ENCODE data around the gene CCDC200.
"Not testable (repeated sequence)": the region's sequence is repeated elsewhere in the genome, so short reads cannot be mapped to it uniquely, and the experiment has no call there.

The CCDC200 gene

DNA sequence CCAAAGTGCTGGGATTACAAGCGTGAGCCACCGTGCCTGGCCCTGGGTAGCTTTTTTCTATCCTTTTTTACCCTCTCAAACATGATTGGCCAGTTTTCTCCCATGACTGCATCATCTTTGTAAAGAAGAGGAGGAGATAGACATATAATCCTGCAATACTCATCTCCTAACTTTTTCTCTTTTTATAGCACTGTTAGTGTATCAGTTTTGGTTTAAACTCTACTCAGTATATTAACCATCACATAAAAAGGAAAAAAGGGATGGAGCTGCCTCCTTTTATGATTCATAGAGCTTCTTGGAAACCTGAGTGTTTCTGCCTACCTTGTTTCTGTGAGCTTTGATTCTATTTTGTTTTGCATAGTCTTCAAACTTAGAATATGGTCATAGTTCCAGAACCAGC is 28.8 kb downstream of the CCDC200 start:
- H3K27ac ChIP-seq, result no peak overlapping the region
- no peak overlapping the region for H3K9ac ChIP-seq (ENCODE audit: insufficient read length)
- no peak for DNase-seq (ENCODE audit: low read depth, low spot score)
- peaks cover 46% of the 10 kb centered on the region for H3K36me3 ChIP-seq (ENCODE audit: insufficient read depth, low read length)
- no peaks in the 10 kb centered on the region for H3K9me3 ChIP-seq (ENCODE audit: low read depth, low read length)
- TF ChIP-seq POLR2AphosphoS5 (IDR thresholded peaks at IDR 0.05; ENCODE audit: borderline replicate concordance, low read depth, low read length) (no peak), EZH2 (IDR thresholded peaks at IDR 0.05) (no peak), FOXP2 (optimal IDR thresholded peaks at IDR 0.05; ENCODE audit: control extremely low read depth, extremely low read length, insufficient read depth) (no peak)
- H3K4me3 ChIP-seq, result no peak overlapping the region

DNA sequence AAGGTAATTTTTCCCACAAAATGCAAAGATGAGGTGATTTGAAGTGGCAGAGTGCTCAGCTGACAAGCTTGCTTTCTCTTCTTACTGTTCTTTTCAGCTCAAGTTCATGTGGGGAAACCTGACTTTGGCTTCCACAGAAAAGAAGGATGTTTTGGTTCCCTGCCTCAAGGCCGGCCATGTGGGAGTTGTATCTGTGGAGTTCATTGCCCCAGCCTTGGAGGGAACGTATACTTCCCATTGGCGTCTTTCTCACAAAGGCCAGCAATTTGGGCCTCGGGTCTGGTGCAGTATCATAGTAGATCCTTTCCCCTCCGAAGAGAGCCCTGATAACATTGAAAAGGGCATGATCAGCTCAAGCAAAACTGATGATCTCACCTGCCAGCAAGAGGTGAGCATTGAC is 35.2 kb downstream of the CCDC200 start:
- H3K9ac ChIP-seq (ENCODE audit: insufficient read length), result no peak overlapping the region
- TF ChIP-seq FOXP2 (optimal IDR thresholded peaks at IDR 0.05; ENCODE audit: control extremely low read depth, extremely low read length, insufficient read depth), result no peak
- no peak for TF ChIP-seq EZH2 (IDR thresholded peaks at IDR 0.05)
- no peak for TF ChIP-seq POLR2AphosphoS5 (IDR thresholded peaks at IDR 0.05; ENCODE audit: borderline replicate concordance, low read depth, low read length)
- no peak overlapping the region for H3K27ac ChIP-seq
- peaks cover 71% of the 10 kb centered on the region for H3K36me3 ChIP-seq (ENCODE audit: insufficient read depth, low read length)
- H3K4me3 ChIP-seq, result no peak overlapping the region
- no peaks in the 10 kb centered on the region for H3K9me3 ChIP-seq (ENCODE audit: low read depth, low read length)
- no peak for DNase-seq (ENCODE audit: low read depth, low spot score)

DNA sequence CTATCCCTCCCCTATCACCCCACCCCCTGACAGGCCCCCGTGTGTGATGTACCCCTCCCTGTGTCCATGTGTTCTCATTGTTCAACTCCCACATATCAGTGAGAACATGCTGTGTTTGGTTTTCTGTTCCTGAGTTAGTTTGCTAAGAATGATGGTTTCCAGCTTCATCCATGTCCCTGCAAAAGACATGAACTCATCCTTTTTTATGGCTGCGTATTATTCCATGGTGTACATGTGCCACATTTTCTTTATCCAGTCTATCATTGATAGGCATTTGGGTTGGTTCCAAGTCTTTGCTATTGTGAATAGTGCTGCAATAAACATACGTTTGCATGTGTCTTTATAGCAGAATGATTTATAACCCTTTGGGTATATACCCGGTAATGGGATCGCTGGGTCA is 41.8 kb downstream of the CCDC200 start:
- not testable (repeated sequence) for DNase-seq (ENCODE audit: low read depth, low spot score); H3K9me3 ChIP-seq (ENCODE audit: low read depth, low read length); H3K9ac ChIP-seq (ENCODE audit: insufficient read length); H3K4me3 ChIP-seq; H3K27ac ChIP-seq
- H3K36me3 ChIP-seq (ENCODE audit: insufficient read depth, low read length), result peaks cover 32% of the 10 kb centered on the region

DNA sequence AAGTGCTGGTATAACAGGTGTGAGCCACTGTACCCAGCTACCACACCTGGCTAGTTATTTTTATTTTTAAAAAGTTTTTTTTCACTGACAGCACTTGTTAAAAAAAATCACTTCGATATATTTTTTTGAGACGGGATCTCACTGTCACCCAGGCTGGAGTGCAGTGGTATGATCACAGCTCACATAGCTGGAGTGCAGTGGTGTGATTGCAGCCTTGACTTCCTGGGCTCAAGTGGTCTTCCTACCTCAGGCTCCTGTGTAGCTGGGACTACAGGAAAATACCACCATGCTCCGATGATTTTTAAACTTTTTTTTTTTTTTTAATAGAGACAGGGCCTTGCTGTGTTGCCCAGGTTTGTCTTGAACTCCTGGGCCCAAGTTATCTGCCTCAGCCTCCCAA is 44.5 kb downstream of the CCDC200 start:
- no peak for DNase-seq (ENCODE audit: low read depth, low spot score)
- Histone ChIP-seq H3K9ac (ENCODE audit: insufficient read length) (no peak overlapping the region), H3K36me3 (ENCODE audit: insufficient read depth, low read length) (peaks cover 23% of the 10 kb centered on the region; the same call in 1 of the 2 replicates), H3K9me3 (ENCODE audit: low read depth, low read length) (no peaks in the 10 kb centered on the region), H3K27ac (no peak overlapping the region), H3K4me3 (no peak overlapping the region)
- no peak for TF ChIP-seq EZH2 (IDR thresholded peaks at IDR 0.05)
- no peak for TF ChIP-seq FOXP2 (optimal IDR thresholded peaks at IDR 0.05; ENCODE audit: control extremely low read depth, extremely low read length, insufficient read depth)
- TF ChIP-seq POLR2AphosphoS5 (IDR thresholded peaks at IDR 0.05; ENCODE audit: borderline replicate concordance, low read depth, low read length), result no peak

DNA sequence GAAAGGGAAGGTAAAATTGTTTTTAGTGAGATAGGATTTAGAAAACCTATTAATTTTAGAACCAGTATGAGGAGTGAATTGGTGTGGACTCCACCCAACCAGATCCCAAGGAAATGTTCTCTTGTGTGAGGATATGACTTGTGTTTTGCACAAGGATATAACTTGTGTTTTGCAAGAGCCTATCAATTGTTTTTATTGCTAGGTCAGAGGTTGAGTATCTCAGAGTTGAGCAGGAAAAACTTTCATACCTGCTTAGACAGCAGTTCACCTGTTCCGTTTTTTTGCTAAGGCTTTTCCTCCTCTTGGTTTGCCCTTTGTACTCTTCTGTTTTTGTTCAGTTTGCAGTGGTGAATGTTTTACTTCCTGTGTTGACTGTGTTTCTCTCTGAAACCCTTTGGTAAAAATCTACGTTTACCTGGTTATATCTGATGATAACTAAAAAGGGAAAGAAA is 52.3 kb downstream of the CCDC200 start:
- no peak for DNase-seq (ENCODE audit: low read depth, low spot score)
- H3K36me3 ChIP-seq (ENCODE audit: insufficient read depth, low read length), result peaks cover 30% of the 10 kb centered on the region
- H3K27ac ChIP-seq, result peak overlapping the region; percentile 58; the same call in 1 of the 2 replicates
- TF ChIP-seq FOXP2 (optimal IDR thresholded peaks at IDR 0.05; ENCODE audit: control extremely low read depth, extremely low read length, insufficient read depth) (no peak), EZH2 (IDR thresholded peaks at IDR 0.05) (no peak), POLR2AphosphoS5 (IDR thresholded peaks at IDR 0.05; ENCODE audit: borderline replicate concordance, low read depth, low read length) (no peak)
- H3K9ac ChIP-seq (ENCODE audit: insufficient read length), result no peak overlapping the region
- H3K4me3 ChIP-seq, result no peak overlapping the region
- no peaks in the 10 kb centered on the region for H3K9me3 ChIP-seq (ENCODE audit: low read depth, low read length)

DNA sequence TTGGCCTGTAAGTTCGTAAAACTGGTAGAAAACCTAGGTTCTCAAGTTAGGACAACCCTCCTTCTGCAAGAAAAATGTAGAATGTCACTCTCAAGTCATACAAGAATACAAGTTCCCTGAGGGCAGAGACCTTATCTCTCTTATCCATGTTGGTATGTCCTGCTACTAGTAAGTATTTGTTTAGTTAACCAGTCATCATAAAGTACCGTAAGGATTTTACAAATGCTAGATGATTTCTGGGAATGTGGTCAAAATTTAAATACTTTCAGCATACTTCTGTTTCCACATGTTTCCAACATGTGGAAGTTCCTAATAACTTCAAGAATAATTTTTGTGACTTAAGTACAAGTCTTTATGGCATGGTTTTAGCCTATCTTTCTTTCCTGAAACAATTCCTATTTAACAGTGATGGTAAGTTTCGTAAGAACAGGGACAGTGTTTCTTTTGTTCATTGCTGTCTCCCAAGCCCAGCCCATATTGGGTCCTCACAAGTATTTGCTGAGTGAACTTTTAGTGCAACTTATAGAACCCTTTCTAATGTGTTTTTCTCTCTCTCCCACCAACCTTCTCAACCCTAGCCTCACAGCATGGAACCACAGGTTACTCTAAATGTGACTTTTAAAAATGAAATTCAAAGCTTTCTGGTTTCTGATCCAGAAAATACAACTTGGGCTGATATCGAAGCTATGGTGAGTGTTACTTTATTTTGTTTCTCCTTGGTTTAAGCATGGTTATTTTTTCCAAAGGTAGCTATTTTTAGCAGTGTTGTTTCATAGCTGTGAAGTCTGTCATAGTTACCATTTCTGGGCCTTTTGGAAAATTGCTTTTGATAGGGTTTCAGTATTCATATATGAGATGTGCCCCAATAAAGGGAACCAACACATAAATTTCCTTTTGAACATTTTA is 53.0 kb downstream of the CCDC200 start:
- H3K4me3 ChIP-seq, result no peak overlapping the region
- H3K27ac ChIP-seq, result peak overlapping the region; percentile 58
- no peak for TF ChIP-seq POLR2AphosphoS5 (IDR thresholded peaks at IDR 0.05; ENCODE audit: borderline replicate concordance, low read depth, low read length)
- no peak for TF ChIP-seq EZH2 (IDR thresholded peaks at IDR 0.05)
- no peak for TF ChIP-seq FOXP2 (optimal IDR thresholded peaks at IDR 0.05; ENCODE audit: control extremely low read depth, extremely low read length, insufficient read depth)
- no peaks in the 10 kb centered on the region for H3K9me3 ChIP-seq (ENCODE audit: low read depth, low read length)
- no peak for DNase-seq (ENCODE audit: low read depth, low spot score)
- peaks cover 27% of the 10 kb centered on the region for H3K36me3 ChIP-seq (ENCODE audit: insufficient read depth, low read length)
- H3K9ac ChIP-seq (ENCODE audit: insufficient read length), result no peak overlapping the region

DNA sequence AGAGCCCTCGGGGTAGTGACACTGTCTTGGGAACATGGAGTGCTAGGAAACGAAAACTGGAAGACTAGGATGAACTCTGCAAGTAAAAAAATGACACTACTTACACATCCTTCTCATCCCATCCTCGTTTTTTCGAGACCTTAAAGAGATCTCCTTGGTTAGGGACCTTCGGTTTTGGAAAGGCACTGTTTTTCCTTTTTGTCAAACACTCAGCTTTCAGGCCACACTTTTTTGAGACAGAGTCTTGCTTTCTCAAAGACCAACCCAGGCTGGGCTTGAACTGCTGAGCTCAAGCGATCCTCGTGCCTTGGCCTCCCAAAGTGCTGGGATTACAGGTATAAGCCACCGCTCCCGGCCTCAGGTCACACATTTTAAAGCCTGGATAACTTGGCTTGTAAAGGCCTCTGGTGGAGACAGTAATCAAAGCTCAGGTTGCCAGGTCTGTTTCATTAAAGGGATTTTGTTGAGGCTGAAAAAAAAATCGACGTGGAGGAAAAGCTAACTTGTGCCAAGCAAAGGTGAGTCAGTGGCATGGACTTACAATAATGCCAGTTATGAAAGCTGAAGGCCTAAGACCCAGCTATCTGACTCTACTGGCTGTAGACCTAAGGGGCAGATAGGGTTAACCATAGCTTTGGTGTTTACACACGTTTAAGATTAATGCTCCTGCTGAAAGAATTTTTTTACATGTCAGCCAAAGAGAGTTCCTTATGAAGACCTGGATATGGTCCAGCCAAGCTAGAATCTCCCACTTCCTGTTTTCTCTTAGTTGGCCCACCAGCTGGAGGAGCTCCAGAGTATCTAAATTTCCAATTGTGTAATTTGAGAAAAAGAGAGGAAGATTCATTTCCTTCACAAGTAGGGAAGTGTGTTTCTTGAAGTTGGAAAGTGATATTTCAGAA is 56.6 kb downstream of the CCDC200 start:
- peak; percentile 52 for DNase-seq (ENCODE audit: low read depth, low spot score)

More for the DNA sequence above, 56.6 kb downstream of the CCDC200 start:
- Histone ChIP-seq H3K27ac (peak overlapping the region; percentile 89), H3K4me3 (peak overlapping the region; percentile 95), H3K36me3 (ENCODE audit: insufficient read depth, low read length) (peaks cover 10% of the 10 kb centered on the region), H3K9ac (ENCODE audit: insufficient read length) (peak overlapping the region; percentile 84), H3K9me3 (ENCODE audit: low read depth, low read length) (no peaks in the 10 kb centered on the region)
- TF ChIP-seq EZH2 (IDR thresholded peaks at IDR 0.05) (no peak), POLR2AphosphoS5 (IDR thresholded peaks at IDR 0.05; ENCODE audit: borderline replicate concordance, low read depth, low read length) (no peak), FOXP2 (optimal IDR thresholded peaks at IDR 0.05; ENCODE audit: control extremely low read depth, extremely low read length, insufficient read depth) (no peak)
